Stomach smooth muscle (tissue), 2 donors: Measurements from ENCODE around the gene SRGAP2C.
"Not testable (repeated sequence)": the region's sequence is repeated elsewhere in the genome, so short reads cannot be mapped to it uniquely, and the experiment has no call there.

Experiments used
- H3K27ac ChIP-seq: one replicate; pipeline ENCODE4 v1.7.0; 2013; ENCODE audit warnings: mild to moderate bottlenecking, low read length, inconsistent platforms
- H3K27me3 ChIP-seq, 2 donors: one replicate each; pipeline ENCODE4 v1.7.0; 2013; ENCODE audit warnings: low read length in 2 of 2; ENCODE audit not compliant: insufficient read depth in 2 of 2, control insufficient read depth in 1 of 2
- H3K36me3 ChIP-seq, 2 donors: one replicate each; pipeline ENCODE4 v1.7.0; 2013; ENCODE audit warnings: low read length in 2 of 2; ENCODE audit not compliant: control insufficient read depth in 2 of 2, insufficient read depth in 2 of 2
- H3K4me1 ChIP-seq: one replicate; pipeline ENCODE4 v1.7.0; 2013; ENCODE audit warnings: low read length; ENCODE audit not compliant: control insufficient read depth, insufficient read depth
- H3K4me3 ChIP-seq, 2 donors: one replicate each; pipeline ENCODE4 v1.7.0; 2013; ENCODE audit warnings: low read length in 2 of 2
- H3K9ac ChIP-seq, 2 donors: one replicate each; pipeline ENCODE4 v1.7.0; 2013; ENCODE audit warnings: low read length in 2 of 2, mild to moderate bottlenecking in 1 of 2
- H3K9me3 ChIP-seq, 2 donors: one replicate each; pipeline ENCODE4 v1.7.0; 2013; ENCODE audit warnings: low read length in 2 of 2; ENCODE audit not compliant: control insufficient read depth in 2 of 2
- donor health status: healthy.
- donor health status: Pancreatic carcinoma.

The SRGAP2C gene

DNA sequence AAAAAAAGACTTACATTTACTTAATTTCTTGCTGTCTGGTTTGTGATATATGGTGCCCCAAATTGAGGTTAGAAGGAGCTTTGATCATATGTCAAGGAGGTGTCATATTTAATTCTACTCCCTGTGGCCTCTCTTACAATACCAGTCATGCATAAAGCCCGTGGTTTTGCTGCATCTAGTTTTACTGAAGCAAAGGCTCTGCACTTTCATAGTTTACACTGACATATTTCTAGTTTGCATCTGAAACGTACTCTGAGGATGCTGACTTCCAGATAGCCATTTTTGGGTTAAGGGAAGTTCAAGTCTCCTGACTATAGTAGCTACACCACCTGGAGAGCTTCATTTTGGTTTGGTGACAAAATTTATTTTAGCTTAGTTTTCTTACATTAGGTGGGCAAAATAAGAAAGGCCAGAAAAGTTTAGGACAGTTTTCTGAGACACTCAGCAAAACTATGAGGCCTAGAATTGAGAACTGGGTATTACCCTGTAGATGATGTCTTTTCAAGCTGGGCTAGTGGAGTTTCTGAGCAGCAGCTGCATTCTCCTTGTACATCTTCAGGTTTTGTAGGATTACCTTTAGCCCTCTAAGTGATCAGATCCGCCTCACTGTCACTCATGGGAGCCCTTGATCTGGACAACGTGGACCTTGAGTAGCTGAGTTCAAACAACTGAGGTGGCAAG is 47.8 kb downstream of the SRGAP2C start:
- H3K9me3 ChIP-seq, H3K4me1 ChIP-seq, H3K9ac ChIP-seq, H3K27ac ChIP-seq, H3K4me3 ChIP-seq, H3K36me3 ChIP-seq, H3K27me3 ChIP-seq: not testable (repeated sequence)

GRCh38 chr1:121234090-121234759 is 49.5 kb downstream of the SRGAP2C start:
- H3K9me3 ChIP-seq, H3K36me3 ChIP-seq, H3K27ac ChIP-seq, H3K27me3 ChIP-seq, H3K4me1 ChIP-seq, H3K9ac ChIP-seq, H3K4me3 ChIP-seq: not testable (repeated sequence)

- H3K36me3 ChIP-seq, H3K9ac ChIP-seq, H3K27me3 ChIP-seq, H3K27ac ChIP-seq, H3K9me3 ChIP-seq, H3K4me1 ChIP-seq, H3K4me3 ChIP-seq: not testable (repeated sequence)
These were observed 53.6 kb downstream of the SRGAP2C start for GRCh38 chr1:121238384-121238783.

- H3K36me3 ChIP-seq, H3K9me3 ChIP-seq, H3K9ac ChIP-seq, H3K27ac ChIP-seq, H3K27me3 ChIP-seq, H3K4me1 ChIP-seq, H3K4me3 ChIP-seq: not testable (repeated sequence)
These were observed 59.1 kb downstream of the SRGAP2C start for GRCh38 chr1:121243913-121244312.

GRCh38 chr1:121246399-121246798 is 61.6 kb downstream of the SRGAP2C start:
- not testable (repeated sequence) for H3K4me3 ChIP-seq, H3K9ac ChIP-seq, H3K9me3 ChIP-seq, H3K4me1 ChIP-seq, H3K27ac ChIP-seq, H3K36me3 ChIP-seq, H3K27me3 ChIP-seq

GRCh38 chr1:121252656-121253055 is 67.9 kb downstream of the SRGAP2C start:
- H3K9me3 ChIP-seq, H3K4me1 ChIP-seq, H3K4me3 ChIP-seq: not testable (repeated sequence)

GRCh38 chr1:121254618-121255017 is 69.8 kb downstream of the SRGAP2C start:
- not testable (repeated sequence) for H3K27ac ChIP-seq, H3K9ac ChIP-seq, H3K36me3 ChIP-seq, H3K9me3 ChIP-seq, H3K4me1 ChIP-seq, H3K4me3 ChIP-seq, H3K27me3 ChIP-seq

More at GRCh38 chr1:121252656-121253055, 67.9 kb downstream of the SRGAP2C start:
- not testable (repeated sequence) for H3K27me3 ChIP-seq, H3K36me3 ChIP-seq, H3K27ac ChIP-seq, H3K9ac ChIP-seq

DNA sequence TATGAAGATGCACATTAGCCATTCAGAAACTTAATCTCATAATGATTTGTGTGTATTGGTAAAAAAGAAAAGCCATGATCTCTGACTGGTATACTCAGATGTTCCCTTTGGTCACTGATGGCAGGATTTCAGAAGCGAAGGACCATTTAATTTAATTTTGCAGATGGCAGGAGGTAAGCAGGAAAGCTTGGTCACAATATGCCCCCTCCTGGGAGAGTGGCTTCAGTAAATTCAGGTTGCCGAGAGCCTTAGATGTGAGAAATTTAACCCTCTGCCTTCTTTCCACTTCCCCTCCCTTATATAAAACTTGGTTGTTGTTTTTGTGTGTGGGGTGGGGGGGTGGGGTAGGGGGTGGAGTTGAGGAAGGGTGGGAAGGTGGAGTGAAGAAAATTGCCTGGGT is 72.9 kb downstream of the SRGAP2C start:
- H3K4me1 ChIP-seq, H3K9me3 ChIP-seq, H3K27me3 ChIP-seq, H3K4me3 ChIP-seq, H3K9ac ChIP-seq, H3K36me3 ChIP-seq, H3K27ac ChIP-seq: not testable (repeated sequence)

GRCh38 chr1:121258134-121258533 is 73.4 kb downstream of the SRGAP2C start:
- H3K27me3 ChIP-seq, H3K4me3 ChIP-seq, H3K9me3 ChIP-seq, H3K9ac ChIP-seq, H3K4me1 ChIP-seq, H3K36me3 ChIP-seq, H3K27ac ChIP-seq: not testable (repeated sequence)

DNA sequence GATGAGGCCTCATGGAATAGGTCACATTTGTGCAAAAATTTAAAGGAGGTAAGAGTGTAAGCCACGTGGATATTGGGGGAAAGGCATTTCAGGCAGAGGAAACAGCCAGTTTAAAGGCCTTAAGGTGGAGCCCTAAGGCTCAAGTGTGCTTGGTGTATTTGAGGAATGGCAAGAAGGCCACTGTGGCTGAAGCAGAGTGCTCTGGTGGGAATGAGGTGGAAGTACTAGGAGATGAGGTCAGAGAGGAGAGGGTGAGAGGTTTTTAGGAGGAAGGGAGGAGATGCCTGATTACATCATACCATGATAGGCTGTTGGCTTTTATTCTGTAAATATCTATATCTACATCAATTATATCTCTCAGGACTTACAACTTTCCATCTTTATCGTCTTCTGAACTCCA is 75.4 kb downstream of the SRGAP2C start:
- not testable (repeated sequence) for H3K4me1 ChIP-seq, H3K9ac ChIP-seq, H3K27me3 ChIP-seq, H3K4me3 ChIP-seq, H3K9me3 ChIP-seq, H3K36me3 ChIP-seq, H3K27ac ChIP-seq

GRCh38 chr1:121262163-121262562 is 77.4 kb downstream of the SRGAP2C start:
- not testable (repeated sequence) for H3K4me3 ChIP-seq, H3K27ac ChIP-seq

More at GRCh38 chr1:121262163-121262562, 77.4 kb downstream of the SRGAP2C start:
- H3K36me3 ChIP-seq, H3K4me1 ChIP-seq, H3K27me3 ChIP-seq, H3K9ac ChIP-seq, H3K9me3 ChIP-seq: not testable (repeated sequence)
